A549 (cell line): ENCODE measurements around the gene ZNF10.

Source experiments
- CHD2 ChIP-seq: fragments of 150-350 bp; IDR thresholded peaks from 2 replicates; pipeline ENCODE4 v1.6.1; 2014; ENCODE audit warnings: low read length; ENCODE audit not compliant: partially characterized antibody
- EP300 ChIP-seq, 2 experiments: fragments of >200 bp; sonication (Bioruptor Twin); formaldehyde crosslinking; IDR thresholded peaks; 2 replicates in 1 of 2; 3 replicates in 1 of 2; pipeline ENCODE4 v1.6.1; 2016 to 2017
- HOXB13 ChIP-seq: fragments of 250-450 bp; sonication (Bioruptor Pico); IDR thresholded peaks from 2 replicates; pipeline ENCODE4 v1.5.0; 2020; ENCODE audit warnings: low read depth, mild to moderate bottlenecking, moderate library complexity
- MAFK ChIP-seq: fragments of 450-650 bp; IDR thresholded peaks from 2 replicates; pipeline ENCODE4 v1.6.1; 2014; ENCODE audit not compliant: partially characterized antibody
- MAX ChIP-seq: IDR thresholded peaks from 2 replicates; pipeline ENCODE4 v1.6.1; 2012
- MAZ ChIP-seq: fragments of 150-350 bp; IDR thresholded peaks from 2 replicates; pipeline ENCODE4 v1.6.1; 2014; ENCODE audit warnings: antibody characterized with exemption, low read depth, low read length, borderline replicate concordance
- NR3C1 ChIP-seq: fragments of >200 bp; sonication (Bioruptor Twin); formaldehyde crosslinking; IDR thresholded peaks from 3 replicates; pipeline ENCODE4 v1.6.1; 2017
- POLR2A ChIP-seq: IDR thresholded peaks from 2 replicates; pipeline ENCODE4 v1.6.1; 2012; ENCODE audit warnings: mild to moderate bottlenecking, low read length
- RAD21 ChIP-seq, 2 experiments: fragments of >200 bp in 1 of 2; sonication (Bioruptor Twin) in 1 of 2; formaldehyde crosslinking in 1 of 2; IDR thresholded peaks in 1 of 2; conservative IDR thresholded peaks in 1 of 2; 2 replicates in 1 of 2; 3 replicates in 1 of 2; pipeline ENCODE4 v1.6.1; 2012 to 2018; ENCODE audit warnings: inconsistent platforms in 1 of 2
- RNF2 ChIP-seq: fragments of 200-600 bp; sonication (generic); IDR thresholded peaks from 2 replicates; pipeline ENCODE4 v1.6.1; 2016; ENCODE audit warnings: low read depth, mild to moderate bottlenecking, antibody characterized with exemption, moderate library complexity, borderline replicate concordance
- SMC3 ChIP-seq: fragments of >200 bp; sonication (Bioruptor Twin); formaldehyde crosslinking; IDR thresholded peaks from 3 replicates; pipeline ENCODE4 v1.6.1; 2018; ENCODE audit warnings: inconsistent platforms
- ZC3H11A ChIP-seq: fragments of 450-650 bp; IDR thresholded peaks from 2 replicates; pipeline ENCODE4 v1.6.1; 2014; ENCODE audit warnings: antibody characterized with exemption, mild to moderate bottlenecking
- TF ChIP-seq, protein P1 (sequence below): fragments of >200 bp; sonication (Bioruptor Twin); formaldehyde crosslinking; IDR thresholded peaks from 3 replicates; pipeline ENCODE4 v1.5.1; 2016
- TF ChIP-seq, protein P2 (sequence below): fragments of 200-600 bp; sonication (generic); IDR thresholded peaks from 2 replicates; pipeline ENCODE4 v1.6.1; 2016; ENCODE audit warnings: antibody characterized with exemption, mild to moderate bottlenecking, moderate library complexity

- TF ChIP-seq, protein P1, sequence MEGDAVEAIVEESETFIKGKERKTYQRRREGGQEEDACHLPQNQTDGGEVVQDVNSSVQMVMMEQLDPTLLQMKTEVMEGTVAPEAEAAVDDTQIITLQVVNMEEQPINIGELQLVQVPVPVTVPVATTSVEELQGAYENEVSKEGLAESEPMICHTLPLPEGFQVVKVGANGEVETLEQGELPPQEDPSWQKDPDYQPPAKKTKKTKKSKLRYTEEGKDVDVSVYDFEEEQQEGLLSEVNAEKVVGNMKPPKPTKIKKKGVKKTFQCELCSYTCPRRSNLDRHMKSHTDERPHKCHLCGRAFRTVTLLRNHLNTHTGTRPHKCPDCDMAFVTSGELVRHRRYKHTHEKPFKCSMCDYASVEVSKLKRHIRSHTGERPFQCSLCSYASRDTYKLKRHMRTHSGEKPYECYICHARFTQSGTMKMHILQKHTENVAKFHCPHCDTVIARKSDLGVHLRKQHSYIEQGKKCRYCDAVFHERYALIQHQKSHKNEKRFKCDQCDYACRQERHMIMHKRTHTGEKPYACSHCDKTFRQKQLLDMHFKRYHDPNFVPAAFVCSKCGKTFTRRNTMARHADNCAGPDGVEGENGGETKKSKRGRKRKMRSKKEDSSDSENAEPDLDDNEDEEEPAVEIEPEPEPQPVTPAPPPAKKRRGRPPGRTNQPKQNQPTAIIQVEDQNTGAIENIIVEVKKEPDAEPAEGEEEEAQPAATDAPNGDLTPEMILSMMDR = no peak
- TF ChIP-seq MAX (no peak), MAFK (no peak), POLR2A (no peak), RAD21 (conservative IDR thresholded peaks at IDR 0.05 in 1 of 2, IDR thresholded peaks at IDR 0.05 in 1 of 2) (no peak), EP300 (IDR thresholded peaks at IDR 0.05) (no peak), ZC3H11A (no peak), HOXB13 (CRISPR knock-in tag) (no peak), RNF2 (no peak), MAZ (no peak), CHD2 (no peak), SMC3 (no peak), NR3C1 (no peak)
- TF ChIP-seq, protein P2, sequence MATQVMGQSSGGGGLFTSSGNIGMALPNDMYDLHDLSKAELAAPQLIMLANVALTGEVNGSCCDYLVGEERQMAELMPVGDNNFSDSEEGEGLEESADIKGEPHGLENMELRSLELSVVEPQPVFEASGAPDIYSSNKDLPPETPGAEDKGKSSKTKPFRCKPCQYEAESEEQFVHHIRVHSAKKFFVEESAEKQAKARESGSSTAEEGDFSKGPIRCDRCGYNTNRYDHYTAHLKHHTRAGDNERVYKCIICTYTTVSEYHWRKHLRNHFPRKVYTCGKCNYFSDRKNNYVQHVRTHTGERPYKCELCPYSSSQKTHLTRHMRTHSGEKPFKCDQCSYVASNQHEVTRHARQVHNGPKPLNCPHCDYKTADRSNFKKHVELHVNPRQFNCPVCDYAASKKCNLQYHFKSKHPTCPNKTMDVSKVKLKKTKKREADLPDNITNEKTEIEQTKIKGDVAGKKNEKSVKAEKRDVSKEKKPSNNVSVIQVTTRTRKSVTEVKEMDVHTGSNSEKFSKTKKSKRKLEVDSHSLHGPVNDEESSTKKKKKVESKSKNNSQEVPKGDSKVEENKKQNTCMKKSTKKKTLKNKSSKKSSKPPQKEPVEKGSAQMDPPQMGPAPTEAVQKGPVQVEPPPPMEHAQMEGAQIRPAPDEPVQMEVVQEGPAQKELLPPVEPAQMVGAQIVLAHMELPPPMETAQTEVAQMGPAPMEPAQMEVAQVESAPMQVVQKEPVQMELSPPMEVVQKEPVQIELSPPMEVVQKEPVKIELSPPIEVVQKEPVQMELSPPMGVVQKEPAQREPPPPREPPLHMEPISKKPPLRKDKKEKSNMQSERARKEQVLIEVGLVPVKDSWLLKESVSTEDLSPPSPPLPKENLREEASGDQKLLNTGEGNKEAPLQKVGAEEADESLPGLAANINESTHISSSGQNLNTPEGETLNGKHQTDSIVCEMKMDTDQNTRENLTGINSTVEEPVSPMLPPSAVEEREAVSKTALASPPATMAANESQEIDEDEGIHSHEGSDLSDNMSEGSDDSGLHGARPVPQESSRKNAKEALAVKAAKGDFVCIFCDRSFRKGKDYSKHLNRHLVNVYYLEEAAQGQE = no peak
These were observed 35.3 kb downstream of the ZNF10 start for GRCh38 chr12:133165776-133166175.
